Measurements from ENCODE around the gene OR1D2. TPM values are rescaled to one million over a fixed set of nuclear protein-coding genes. Genes with fewer than 3 reads are reported as not detected.

Gene OR1D2
- total and polyA plus RNA-seq, 7 donors, result not detected

GRCh38 chr17:3040882-3041281 is 63.3 kb downstream of the OR1D2 start:
- Histone ChIP-seq H3K27ac (no peak overlapping the region), H3K4me1 (no peaks in the 10 kb centered on the region), H3K36me3 (no peaks in the 10 kb centered on the region), H3K27me3 (peaks cover 0 to 7% (median 0%) of the 10 kb centered on the region in 3 donors), H3K4me3 (no peak overlapping the region), H3K9me3 (peaks cover 0 to 9% (median 1%) of the 10 kb centered on the region in 4 donors)
- DNase-seq, result no peak
- no peak for TF ChIP-seq POLR2A (IDR thresholded peaks at IDR 0.05)
- TF ChIP-seq POLR2AphosphoS5 (IDR thresholded peaks at IDR 0.05), result no peak
- no peak for TF ChIP-seq EP300 (IDR thresholded peaks at IDR 0.05)
- TF ChIP-seq, protein P1, sequence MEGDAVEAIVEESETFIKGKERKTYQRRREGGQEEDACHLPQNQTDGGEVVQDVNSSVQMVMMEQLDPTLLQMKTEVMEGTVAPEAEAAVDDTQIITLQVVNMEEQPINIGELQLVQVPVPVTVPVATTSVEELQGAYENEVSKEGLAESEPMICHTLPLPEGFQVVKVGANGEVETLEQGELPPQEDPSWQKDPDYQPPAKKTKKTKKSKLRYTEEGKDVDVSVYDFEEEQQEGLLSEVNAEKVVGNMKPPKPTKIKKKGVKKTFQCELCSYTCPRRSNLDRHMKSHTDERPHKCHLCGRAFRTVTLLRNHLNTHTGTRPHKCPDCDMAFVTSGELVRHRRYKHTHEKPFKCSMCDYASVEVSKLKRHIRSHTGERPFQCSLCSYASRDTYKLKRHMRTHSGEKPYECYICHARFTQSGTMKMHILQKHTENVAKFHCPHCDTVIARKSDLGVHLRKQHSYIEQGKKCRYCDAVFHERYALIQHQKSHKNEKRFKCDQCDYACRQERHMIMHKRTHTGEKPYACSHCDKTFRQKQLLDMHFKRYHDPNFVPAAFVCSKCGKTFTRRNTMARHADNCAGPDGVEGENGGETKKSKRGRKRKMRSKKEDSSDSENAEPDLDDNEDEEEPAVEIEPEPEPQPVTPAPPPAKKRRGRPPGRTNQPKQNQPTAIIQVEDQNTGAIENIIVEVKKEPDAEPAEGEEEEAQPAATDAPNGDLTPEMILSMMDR (IDR thresholded peaks at IDR 0.05), result no peak
- intact Hi-C loops (cut with DNase I), result loop anchor here (10.0 kb wide), 1 partner anchor 624 kb away; the partner anchor contains the start of genes EMC6 and TAX1BP3
- 73 to 83% methylated on average over 5 of the region's 5 CpGs for WGBS, 2 donors

- 28 to 42% methylated on average over 6 of the region's 6 CpGs for WGBS, 2 donors
These were observed 64.5 kb downstream of the OR1D2 start for GRCh38 chr17:3039736-3040135.

GRCh38 chr17:3038941-3039340 is 65.3 kb downstream of the OR1D2 start:
- intact Hi-C loops (cut with DNase I), result no loop called here
- Histone ChIP-seq H3K27ac (no peak overlapping the region), H3K27me3 (peaks cover 0 to 7% (median 0%) of the 10 kb centered on the region in 3 donors), H3K9me3 (peaks cover 0 to 7% (median 1%) of the 10 kb centered on the region in 4 donors), H3K36me3 (no peaks in the 10 kb centered on the region), H3K4me1 (no peaks in the 10 kb centered on the region), H3K4me3 (no peak overlapping the region)
- WGBS, 2 donors, result 25 to 61% methylated on average over 5 of the region's 5 CpGs
- DNase-seq, result no peak
- TF ChIP-seq EP300 (IDR thresholded peaks at IDR 0.05) (no peak), POLR2A (IDR thresholded peaks at IDR 0.05) (no peak), POLR2AphosphoS5 (IDR thresholded peaks at IDR 0.05) (no peak)
- TF ChIP-seq, protein P1 (IDR thresholded peaks at IDR 0.05), result no peak

More at GRCh38 chr17:3039736-3040135, 64.5 kb downstream of the OR1D2 start:
- Histone ChIP-seq H3K27me3 (peaks cover 0 to 7% (median 0%) of the 10 kb centered on the region in 3 donors), H3K4me3 (no peak overlapping the region), H3K9me3 (peaks cover 0 to 9% (median 1%) of the 10 kb centered on the region in 4 donors), H3K27ac (no peak overlapping the region), H3K36me3 (no peaks in the 10 kb centered on the region), H3K4me1 (no peaks in the 10 kb centered on the region)
- no peak for DNase-seq
- intact Hi-C loops (cut with DNase I), result loop anchor here (10.0 kb wide), 1 partner anchor 625 kb away; the partner anchor contains the start of genes EMC6 and TAX1BP3
- no peak for TF ChIP-seq POLR2AphosphoS5 (IDR thresholded peaks at IDR 0.05)
- no peak for TF ChIP-seq POLR2A (IDR thresholded peaks at IDR 0.05)
- no peak for TF ChIP-seq EP300 (IDR thresholded peaks at IDR 0.05)

Other genes with a start within 250 kb of the OR1D2 start
- not detected for gene OR1D5, start 40.8 kb downstream of the OR1D2 start, total RNA-seq
- gene OR1D5, start 40.8 kb downstream of the OR1D2 start, polyA plus RNA-seq, result not detected
- gene OR1G1, start 23.1 kb upstream of the OR1D2 start, total RNA-seq, result not detected
- gene OR1G1, start 23.1 kb upstream of the OR1D2 start, polyA plus RNA-seq, result not detected
- gene OR1A2, start 93.1 kb upstream of the OR1D2 start, total RNA-seq, result not detected
- gene OR1A2, start 93.1 kb upstream of the OR1D2 start, polyA plus RNA-seq, result not detected
- not detected for gene OR1A1, start 103.2 kb upstream of the OR1D2 start, total RNA-seq
- not detected for gene OR1A1, start 103.2 kb upstream of the OR1D2 start, polyA plus RNA-seq
- gene OR3A1, start 193.9 kb upstream of the OR1D2 start, total RNA-seq, result not detected
- not detected for gene OR3A1, start 193.9 kb upstream of the OR1D2 start, polyA plus RNA-seq

Data from sigmoid colon (tissue), 7 donors.